ENCODE results near the gene CKAP4. TPM values are rescaled to one million over a fixed set of nuclear protein-coding genes. Genes with fewer than 3 reads are reported as not detected.

CKAP4 gene
- total RNA-seq, 1 donor, result 2.4 TPM

DNA sequence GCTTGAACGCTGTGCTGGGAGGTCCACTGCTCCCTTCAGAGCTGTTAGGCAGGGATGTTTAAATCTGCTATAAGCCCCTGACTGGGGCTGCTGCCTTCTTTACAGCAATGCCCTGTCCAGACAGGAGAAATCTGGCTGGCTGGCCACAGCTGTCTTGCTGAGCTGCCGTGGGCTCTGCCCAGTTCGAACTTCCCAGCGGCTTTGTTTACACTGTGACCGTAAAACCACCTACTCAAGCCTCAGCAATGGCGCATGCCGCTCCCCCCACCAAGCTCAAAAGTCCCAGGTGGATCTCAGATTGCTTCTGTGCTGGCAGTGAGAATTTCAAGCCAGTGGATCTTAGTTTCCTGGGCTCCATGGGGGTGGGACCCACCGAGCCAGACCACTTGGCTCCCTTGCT is 35.8 kb downstream of the CKAP4 start:
- DNase-seq (ENCODE audit: low read depth in 2 of 3, low spot score in 2 of 3), result no peak

DNA sequence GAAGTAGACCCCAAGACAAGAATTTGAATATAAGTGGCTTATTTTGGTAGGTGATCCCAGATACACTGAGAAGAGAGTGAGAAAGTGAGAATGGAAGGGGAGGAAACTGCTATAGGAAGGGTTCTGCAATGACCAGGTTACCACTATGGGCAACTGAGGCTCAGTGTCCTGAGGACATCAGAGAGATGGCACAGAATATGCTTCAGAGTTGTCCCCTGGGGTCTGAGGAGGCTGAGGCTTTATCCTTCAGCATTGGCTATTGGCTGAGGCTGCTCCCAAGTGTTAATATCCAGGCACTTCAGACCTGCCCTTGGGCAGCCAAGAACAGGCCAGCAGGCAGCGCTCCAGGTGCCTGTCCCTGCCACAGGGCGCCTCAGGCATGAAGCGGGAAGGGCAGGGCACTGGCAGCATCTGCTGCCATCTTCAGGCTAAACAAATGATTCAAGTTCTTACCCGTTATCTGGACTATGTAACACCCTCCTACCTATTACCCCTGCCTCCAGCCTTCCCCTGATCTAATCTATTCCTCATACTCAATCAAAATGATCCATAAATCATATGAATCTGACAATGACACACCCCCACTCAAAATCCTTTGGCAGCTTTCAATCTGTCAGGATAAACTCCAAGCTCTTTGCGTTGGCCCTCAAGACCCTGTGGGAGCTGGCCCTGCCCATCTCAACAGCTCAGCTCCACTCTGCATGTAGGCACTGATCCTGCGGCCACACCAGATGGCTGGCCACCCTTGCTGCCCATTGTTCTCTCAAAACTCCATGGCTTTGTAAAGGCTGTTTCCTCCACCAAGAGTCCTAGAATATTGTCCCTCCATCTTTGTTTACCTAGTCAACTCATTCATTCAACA is 42.4 kb downstream of the CKAP4 start:
- DNase-seq (ENCODE audit: low read depth in 2 of 3, low spot score in 2 of 3), result no peak

DNA sequence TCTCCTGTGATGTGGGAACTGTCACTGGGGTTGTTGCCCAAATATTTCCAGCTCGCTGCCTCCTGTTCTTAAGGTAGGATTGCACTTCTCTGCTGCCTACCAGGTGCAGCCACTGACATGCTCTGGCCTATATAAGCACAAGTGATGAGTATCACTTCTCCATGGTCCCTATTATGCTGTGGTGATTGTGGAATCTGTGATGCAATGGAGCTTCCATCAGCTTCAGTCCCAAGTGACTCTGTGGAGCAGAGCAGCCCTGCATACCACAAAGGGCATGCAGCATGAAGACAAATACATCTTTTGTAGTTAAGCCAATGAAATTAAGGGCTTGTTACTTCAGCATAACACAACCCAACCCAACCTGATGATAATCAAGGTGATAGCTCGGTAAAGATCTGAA is 43.5 kb downstream of the CKAP4 start:
- no peak for DNase-seq (ENCODE audit: low read depth in 2 of 3, low spot score in 2 of 3)

DNA sequence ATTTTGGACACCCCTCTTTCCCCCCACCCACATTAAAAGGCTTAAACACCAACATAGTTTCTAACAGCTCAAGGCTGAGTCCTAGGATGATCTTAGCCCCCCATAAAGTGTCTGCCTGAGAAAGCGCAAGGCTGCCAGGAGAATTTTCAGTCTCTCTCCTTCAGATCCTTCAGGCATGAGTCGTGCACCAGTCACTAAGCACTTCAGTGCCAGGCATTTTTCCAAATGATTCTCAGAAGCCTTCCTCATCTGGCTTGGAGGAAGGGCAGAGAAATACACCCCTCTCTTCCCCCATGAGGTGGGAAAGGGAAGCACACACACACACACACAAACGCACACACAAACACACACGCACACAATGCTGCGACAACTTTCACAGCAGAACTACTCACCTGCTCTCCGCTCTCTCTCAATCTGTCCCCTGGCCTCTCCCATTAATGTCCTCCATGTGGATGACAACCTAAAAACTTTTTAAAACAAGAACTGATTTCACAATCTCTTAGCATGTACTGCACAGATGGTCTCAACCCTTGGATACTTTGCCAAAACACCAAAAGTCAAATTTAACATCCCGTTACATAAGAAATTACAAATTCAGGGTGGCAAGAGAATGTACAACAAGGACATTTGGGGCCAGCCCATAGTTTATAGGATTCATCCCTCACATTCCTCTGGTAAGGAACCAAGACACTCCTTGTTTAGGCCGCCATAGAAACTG is 49.8 kb downstream of the CKAP4 start:
- no peak for DNase-seq (ENCODE audit: low read depth in 2 of 3, low spot score in 2 of 3)

DNA sequence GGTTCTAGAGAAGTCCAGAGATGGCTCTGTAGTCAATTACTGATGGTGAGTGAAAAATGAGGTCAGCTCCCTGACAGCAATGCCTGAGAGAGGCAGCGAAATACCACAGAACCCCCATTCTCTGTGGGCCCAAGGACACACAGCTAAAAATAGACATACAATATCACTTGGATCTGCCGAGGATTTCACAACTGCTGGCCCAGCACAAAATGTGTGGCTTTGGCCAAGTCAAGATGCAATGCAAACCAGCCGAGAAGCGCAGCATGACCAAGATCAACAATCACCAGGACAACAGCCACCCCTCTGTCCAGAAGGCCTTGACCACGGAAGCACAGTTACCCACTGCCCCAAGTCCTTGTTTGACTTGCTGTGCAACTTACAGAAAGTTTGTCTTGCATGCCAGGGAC is 52.2 kb downstream of the CKAP4 start:
- DNase-seq (ENCODE audit: low read depth in 2 of 3, low spot score in 2 of 3), result no peak

DNA sequence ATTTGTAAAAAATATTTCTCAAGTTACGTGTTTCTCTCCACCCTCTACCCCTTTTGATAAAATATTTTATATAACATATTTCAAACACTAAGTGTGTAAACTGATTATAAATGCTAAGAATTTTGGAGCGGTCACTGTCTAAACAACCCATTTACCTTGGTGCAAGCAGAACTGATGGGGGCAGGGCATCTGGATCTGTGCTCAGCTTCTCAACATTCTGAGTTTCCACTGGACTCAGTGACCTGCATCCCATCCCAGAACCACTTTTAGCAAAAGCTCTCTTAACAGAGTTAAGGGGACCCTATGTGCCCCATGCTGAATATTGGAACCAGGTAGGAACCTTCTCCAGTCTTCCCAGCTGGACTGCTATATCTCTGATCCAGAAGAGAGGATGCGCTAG is 53.5 kb downstream of the CKAP4 start:
- DNase-seq (ENCODE audit: low read depth in 2 of 3, low spot score in 2 of 3), result no peak

DNA sequence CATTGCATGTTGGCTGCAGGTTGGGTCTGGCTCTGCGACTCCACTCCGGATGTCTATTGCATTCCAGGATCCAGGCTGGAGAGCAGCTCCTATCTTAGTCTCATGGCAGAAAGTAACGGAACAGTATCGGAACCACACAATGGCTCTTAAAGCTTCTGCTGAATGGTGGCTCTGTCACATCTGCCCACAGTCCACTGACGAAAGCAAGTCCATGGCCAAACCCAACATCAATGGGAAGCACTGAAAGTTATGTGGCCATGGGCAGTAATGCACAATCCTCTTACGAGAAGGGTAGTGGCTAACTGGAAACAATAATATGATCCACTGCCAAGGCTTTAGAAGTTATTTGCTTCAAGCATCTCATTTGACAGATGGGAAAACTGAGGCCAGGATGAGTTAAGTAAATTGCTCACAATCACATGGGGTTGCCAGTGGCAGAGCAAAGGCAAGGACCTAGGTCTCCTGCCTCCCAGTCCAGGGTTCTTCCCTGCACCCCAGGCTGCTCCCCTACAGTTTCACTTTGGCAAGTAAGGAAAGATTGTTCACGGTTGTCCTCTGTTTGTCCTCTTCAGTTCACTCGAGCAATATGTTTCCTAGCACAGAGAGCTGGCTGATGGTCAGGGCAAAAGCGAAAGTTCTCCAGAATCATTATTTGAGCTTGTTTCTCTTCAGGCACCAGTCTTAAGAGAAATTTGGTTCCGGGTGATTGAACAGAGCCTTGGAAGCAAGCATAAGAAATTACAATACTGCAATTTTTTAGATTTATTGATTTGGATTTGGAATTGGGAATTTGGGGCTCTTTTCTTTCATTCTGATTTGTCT is 54.2 kb downstream of the CKAP4 start:
- no peak for DNase-seq (ENCODE audit: low read depth in 2 of 3, low spot score in 2 of 3)

DNA sequence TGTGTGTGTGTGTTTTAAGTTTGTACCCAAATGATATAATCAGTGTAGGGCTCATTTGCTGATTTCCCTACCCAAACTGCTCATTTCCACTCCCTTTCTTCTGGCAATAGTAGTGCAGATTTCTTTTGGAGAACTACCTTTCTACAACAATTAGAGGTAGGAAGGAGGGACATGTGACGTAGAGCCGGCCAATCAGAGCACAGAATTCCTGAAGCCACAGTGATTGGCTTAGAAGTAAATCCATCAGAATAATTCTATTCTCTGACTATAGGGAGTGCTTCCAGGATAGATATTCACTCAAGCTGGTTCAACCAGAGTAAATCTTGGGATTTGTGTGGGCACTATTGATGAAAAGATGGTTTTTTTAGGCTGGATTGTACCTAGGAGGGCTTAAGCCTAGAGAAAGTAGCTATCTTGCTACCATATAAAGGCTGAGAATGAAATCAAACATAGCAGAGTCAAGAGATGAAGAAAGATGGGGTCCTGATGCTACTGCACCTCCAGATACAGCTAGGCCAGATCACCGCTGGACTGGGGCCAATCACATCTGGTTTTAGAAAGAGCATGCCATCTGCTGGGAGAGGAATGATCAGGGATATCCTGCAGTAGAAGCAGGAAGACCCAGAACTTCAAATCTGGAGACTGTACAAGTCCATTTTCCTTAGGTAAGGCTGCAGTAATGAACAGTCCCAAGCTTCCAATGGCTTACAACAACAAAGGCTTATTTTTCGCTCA is 55.0 kb downstream of the CKAP4 start:
- DNase-seq (ENCODE audit: low read depth in 2 of 3, low spot score in 2 of 3), result no peak

DNA sequence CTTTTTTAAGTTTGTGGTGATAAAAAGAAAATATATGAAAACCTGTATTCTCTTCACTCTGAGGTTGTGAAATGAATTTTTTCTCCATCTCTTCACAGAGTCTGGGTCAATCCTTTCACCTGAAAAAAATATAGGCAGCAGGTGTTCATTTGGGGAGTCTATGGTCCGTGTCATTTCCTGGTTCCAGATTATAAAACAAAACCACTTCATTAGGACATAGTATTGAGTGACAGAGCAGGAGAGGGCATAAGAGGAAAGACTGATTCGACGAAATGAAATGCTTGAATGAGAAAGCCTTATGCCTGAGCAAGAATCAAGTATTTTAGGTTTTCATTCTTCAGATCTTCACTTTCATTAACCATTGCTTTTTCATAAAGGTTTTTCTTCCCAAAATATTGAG is 57.2 kb downstream of the CKAP4 start:
- no peak for DNase-seq (ENCODE audit: low read depth in 2 of 3, low spot score in 2 of 3)

DNA sequence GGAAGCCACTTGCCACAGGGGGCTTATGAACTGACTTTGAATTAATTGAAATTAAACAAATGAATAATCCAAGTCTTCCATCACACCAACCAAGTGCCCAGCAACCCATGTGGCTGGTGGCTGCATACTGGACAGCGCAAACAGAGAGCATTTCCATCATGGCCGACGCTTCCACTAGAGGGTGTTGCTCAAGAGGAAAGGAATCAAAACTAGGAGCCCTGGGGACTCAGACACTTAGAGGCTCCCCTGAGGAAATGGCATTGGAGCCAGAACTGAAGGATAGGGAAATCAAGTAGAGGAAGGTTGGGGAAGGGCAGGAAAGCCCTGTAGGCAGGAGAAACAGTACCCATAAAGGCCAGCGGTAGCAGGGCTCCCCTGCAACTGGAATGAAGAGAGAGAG is 58.5 kb downstream of the CKAP4 start:
- no peak for DNase-seq (ENCODE audit: low read depth in 2 of 3, low spot score in 2 of 3)

DNA sequence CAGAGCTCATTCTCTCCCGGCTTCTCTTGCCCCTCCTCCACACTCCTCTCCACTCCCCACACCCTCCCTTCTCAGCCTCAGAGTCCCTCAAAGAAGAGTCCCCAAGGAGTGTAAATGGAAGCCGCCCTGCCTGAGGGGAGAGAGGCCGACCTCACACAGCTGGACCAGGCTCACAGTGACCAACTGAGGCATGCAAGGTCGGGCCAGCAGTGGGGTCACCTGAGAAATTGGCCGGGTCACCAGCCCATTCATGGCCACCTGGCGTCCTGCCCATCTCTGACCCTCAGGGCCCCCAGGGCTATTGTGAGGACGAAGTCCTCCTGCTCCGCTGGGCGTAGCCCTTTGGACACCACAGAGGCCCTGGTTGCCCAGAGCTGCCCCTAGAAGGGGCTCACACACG is 59.6 kb downstream of the CKAP4 start:
- DNase-seq (ENCODE audit: low read depth in 2 of 3, low spot score in 2 of 3), result no peak

Small RNA genes lying within 50 kb of the gene (small RNA-seq; reads per million reads assigned to genes)
- gene RNU7-94P, result not detected

Other genes starting within 250 kb of the CKAP4 start
- under 0.01 TPM for gene NUAK1, start 109.1 kb downstream of the CKAP4 start, total RNA-seq
- gene TCP11L2, start 54.7 kb upstream of the CKAP4 start, total RNA-seq, result 60.1 TPM
- 3.0 TPM for gene POLR3B, start 109.7 kb upstream of the CKAP4 start, total RNA-seq

Measured in hematopoietic multipotent progenitor cell (in vitro differentiated cells).